H9 (cell line): ENCODE measurements around the gene F2RL3. TPM values are rescaled to one million over a fixed set of nuclear protein-coding genes. Genes with fewer than 3 reads are reported as not detected.
A peak's percentile ranks its signal among the peaks of the same experiment; 100 is the strongest.

Source experiments
- DNase-seq: peaks from one replicate; pipeline ENCODE4 v3.0.0-alpha.2; 2017
- H2AFZ ChIP-seq: one replicate; pipeline ENCODE4 v1.6.1; 2013; ENCODE audit warnings: mild to moderate bottlenecking, low read length, control low read depth, moderate library complexity
- H2AK5ac ChIP-seq: 2 replicates; pipeline ENCODE4 v1.6.1; 2013; ENCODE audit warnings: low read length, control low read depth, mixed read lengths; ENCODE audit not compliant: insufficient read length
- H2BK120ac ChIP-seq: one replicate; pipeline ENCODE4 v1.6.1; 2013; ENCODE audit warnings: low read depth, mild to moderate bottlenecking, low read length, control low read depth, inconsistent platforms; ENCODE audit not compliant: poor library complexity, severe bottlenecking
- H2BK12ac ChIP-seq: 2 replicates; pipeline ENCODE4 v1.6.1; 2013; ENCODE audit warnings: low read length, control low read depth, mixed read lengths, low read depth; ENCODE audit not compliant: insufficient read length
- H2BK15ac ChIP-seq: 2 replicates; pipeline ENCODE4 v1.6.1; 2013; ENCODE audit warnings: low read depth, low read length, control low read depth
- H2BK20ac ChIP-seq: one replicate; pipeline ENCODE4 v1.6.1; 2013; ENCODE audit warnings: low read depth, mild to moderate bottlenecking, low read length, control low read depth, inconsistent platforms; ENCODE audit not compliant: poor library complexity, severe bottlenecking
- H2BK5ac ChIP-seq: 2 replicates; pipeline ENCODE4 v1.6.1; 2013; ENCODE audit warnings: low read length, control low read depth, mixed read lengths; ENCODE audit not compliant: insufficient read length
- H3K14ac ChIP-seq: 2 replicates; pipeline ENCODE4 v1.6.1; 2013; ENCODE audit warnings: low read length, control low read depth; ENCODE audit not compliant: insufficient read depth
- H3K18ac ChIP-seq: 2 replicates; pipeline ENCODE4 v1.6.1; 2013; ENCODE audit warnings: low read depth, mild to moderate bottlenecking, mixed read lengths, low read length, control low read depth; ENCODE audit not compliant: insufficient read length
- H3K23ac ChIP-seq: 2 replicates; pipeline ENCODE4 v1.6.1; 2013; ENCODE audit warnings: low read length, control low read depth, mixed read lengths, low read depth; ENCODE audit not compliant: insufficient read length
- H3K23me2 ChIP-seq: 2 replicates; pipeline ENCODE4 v1.6.1; 2013; ENCODE audit warnings: low read depth, mild to moderate bottlenecking, mixed read lengths, low read length, control low read depth; ENCODE audit not compliant: insufficient read length, poor library complexity, severe bottlenecking
- H3K27ac ChIP-seq: 2 replicates; pipeline ENCODE4 v1.5.1; 2013; ENCODE audit warnings: low read length, control low read depth, mixed read lengths, low read depth; ENCODE audit not compliant: insufficient read length
- H3K27me3 ChIP-seq: 2 replicates; pipeline ENCODE4 v1.6.1; 2013; ENCODE audit warnings: low read length, control low read depth, inconsistent platforms; ENCODE audit not compliant: insufficient read depth
- H3K4ac ChIP-seq: 2 replicates; pipeline ENCODE4 v1.6.1; 2013; ENCODE audit warnings: low read depth, mild to moderate bottlenecking, control low read depth, inconsistent platforms, low read length, moderate library complexity
- H3K4me1 ChIP-seq: 2 replicates; pipeline ENCODE4 v1.6.1; 2013; ENCODE audit warnings: low read length, control low read depth, inconsistent platforms; ENCODE audit not compliant: insufficient read depth
- H3K4me2 ChIP-seq: 2 replicates; pipeline ENCODE4 v1.6.1; 2013; ENCODE audit warnings: low read length, control low read depth, mixed read lengths; ENCODE audit not compliant: insufficient read length, insufficient read depth
- H3K56ac ChIP-seq: 2 replicates; pipeline ENCODE4 v1.6.1; 2013; ENCODE audit warnings: low read depth, mild to moderate bottlenecking, mixed read lengths, low read length, control low read depth; ENCODE audit not compliant: insufficient read length
- H3K79me1 ChIP-seq: 2 replicates; pipeline ENCODE4 v1.6.1; 2013; ENCODE audit warnings: low read depth, mild to moderate bottlenecking, moderate library complexity, low read length, control low read depth, inconsistent platforms; ENCODE audit not compliant: insufficient read depth, poor library complexity, severe bottlenecking
- H3K79me2 ChIP-seq: 2 replicates; pipeline ENCODE4 v1.6.1; 2013; ENCODE audit warnings: low read length, control low read depth, inconsistent platforms; ENCODE audit not compliant: insufficient read depth
- H3K9ac ChIP-seq: 2 replicates; pipeline ENCODE4 v1.6.1; 2013; ENCODE audit warnings: low read length, control low read depth, mixed read lengths; ENCODE audit not compliant: insufficient read length; ENCODE audit errors: extremely low read depth
- H3K9me3 ChIP-seq: one replicate; pipeline ENCODE4 v1.6.1; 2013; ENCODE audit warnings: low read depth, low read length, inconsistent platforms; ENCODE audit not compliant: control insufficient read depth
- H3T11ph ChIP-seq: one replicate; pipeline ENCODE4 v1.6.1; 2013; ENCODE audit warnings: mild to moderate bottlenecking, low read length, control low read depth, inconsistent platforms
- H4K20me1 ChIP-seq: one replicate; pipeline ENCODE4 v1.6.1; 2013; ENCODE audit not compliant: control insufficient read depth, insufficient read length, insufficient read depth
- H4K5ac ChIP-seq: 2 replicates; pipeline ENCODE4 v1.6.1; 2013; ENCODE audit warnings: low read depth, mild to moderate bottlenecking, mixed read lengths, low read length, control low read depth; ENCODE audit not compliant: insufficient read length
- H4K8ac ChIP-seq: replicated peaks from 2 replicates; pipeline ENCODE4 v1.6.1; 2013; ENCODE audit warnings: low read length, control low read depth, mixed read lengths, low read depth; ENCODE audit not compliant: insufficient read length
- H4K91ac ChIP-seq: 2 replicates; pipeline ENCODE4 v1.6.1; 2013; ENCODE audit warnings: low read depth, mild to moderate bottlenecking, moderate library complexity, mixed read lengths, low read length, control low read depth; ENCODE audit not compliant: insufficient read length
- H3K27ac Mint-ChIP-seq, 3 experiments: 2 replicates in 2 of 3; 3 replicates in 1 of 3; pipeline ENCODE4 v1.8.0; 2020 to 2021; ENCODE audit warnings: mixed read lengths in 3 of 3, mild to moderate bottlenecking in 1 of 3, moderate library complexity in 1 of 3
- H3K27me3 Mint-ChIP-seq: 2 replicates; pipeline ENCODE4 v1.8.0; 2021; ENCODE audit warnings: low read depth, mild to moderate bottlenecking, moderate library complexity, mixed read lengths
- H3K36me3 Mint-ChIP-seq, 3 experiments: 2 replicates in 2 of 3; 3 replicates in 1 of 3; pipeline ENCODE4 v1.8.0; 2020 to 2021; ENCODE audit warnings: low read depth in 3 of 3, mixed read lengths in 3 of 3; ENCODE audit not compliant: insufficient read depth in 1 of 3
- H3K4me1 Mint-ChIP-seq, 2 experiments: 2 replicates each; pipeline ENCODE4 v1.8.0; 2020; ENCODE audit warnings: mixed read lengths in 2 of 2
- H3K4me3 Mint-ChIP-seq, 2 experiments: 2 replicates in 1 of 2; 3 replicates in 1 of 2; pipeline ENCODE4 v1.8.0; 2020 to 2021; ENCODE audit warnings: mild to moderate bottlenecking in 2 of 2, mixed read lengths in 2 of 2, moderate library complexity in 1 of 2
- H3K9me3 Mint-ChIP-seq, 2 experiments: 2 replicates in 1 of 2; 3 replicates in 1 of 2; pipeline ENCODE4 v1.8.0; 2020; ENCODE audit warnings: mild to moderate bottlenecking in 2 of 2, mixed read lengths in 2 of 2, moderate library complexity in 1 of 2
- CTCF ChIP-seq: fragments of 200-600 bp; sonication (generic); conservative IDR thresholded peaks from 3 replicates; pipeline ENCODE4 v1.8.0; 2021; ENCODE audit warnings: antibody characterized with exemption, mild to moderate bottlenecking
- WGBS: extraction: QIAGEN DNeasy Blood & Tissue Kit; methylation state at CpG from one replicate; pipeline ENCODE4 v1.1.7; 2013; ENCODE audit warnings: missing lambda C conversion rate, low lambda C conversion rate, mixed read lengths; ENCODE audit not compliant: insufficient read length; ENCODE audit errors: extremely low coverage; 5-methylcytosine and 5-hydroxymethylcytosine counted together
- total RNA-seq: library from RNA; stranded (reverse); gene quantifications from 2 replicates; pipeline ENCODE4 v1.2.1, GENCODE V29; 2021

Gene F2RL3
- total RNA-seq, 1 experiment from 2014 or later: not detected

DNA sequence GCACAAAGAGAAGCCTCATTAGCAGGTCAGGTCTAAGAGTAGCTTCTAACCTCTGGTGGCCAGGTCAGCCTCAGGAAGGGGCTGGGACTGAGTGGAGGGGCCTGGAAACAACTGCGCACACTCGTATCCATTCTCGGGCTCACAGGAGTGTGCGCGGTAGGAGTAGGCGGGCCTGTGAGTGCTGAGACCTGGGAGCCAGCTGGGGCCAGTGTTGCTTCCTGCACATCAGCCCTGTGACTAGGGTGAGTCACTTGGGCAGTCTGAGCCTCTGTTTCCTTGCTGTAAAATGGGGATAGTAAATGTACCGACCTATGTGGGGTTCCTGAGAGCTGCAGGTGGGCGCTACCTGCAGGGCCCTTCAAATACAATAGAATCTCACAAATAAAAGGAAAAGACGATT is 32.7 kb upstream of the F2RL3 start:
- Mint-ChIP-seq H3K36me3 (peaks cover 27 to 64% (median 58%) of the 10 kb centered on the region in 3 experiments; a peak in 6 of 7 replicates), H3K27ac (peak overlapping the region in 1 of 3 experiments; percentile 69; a peak in 1 of 7 replicates), H3K4me1 (no peaks in the 10 kb centered on the region), H3K4me3 (no peak overlapping the region; a peak in 1 of 5 replicates), H3K9me3 (no peaks in the 10 kb centered on the region), H3K27me3 (no peaks in the 10 kb centered on the region)
- H2BK120ac ChIP-seq: no peak overlapping the region
- no peak overlapping the region for H2AK5ac ChIP-seq
- WGBS: no CpG with 5 or more reads among the region's 9 CpGs
- H3K9ac ChIP-seq: no peak overlapping the region
- no peak overlapping the region for H3K27ac ChIP-seq
- no peak for DNase-seq
- H3K9me3 ChIP-seq: no peaks in the 10 kb centered on the region
- no peak overlapping the region for H3K4me2 ChIP-seq
- H3K79me2 ChIP-seq: no peaks in the 10 kb centered on the region
- no peak overlapping the region for H3K18ac ChIP-seq
- H3K56ac ChIP-seq: no peak overlapping the region
- H4K20me1 ChIP-seq: no peaks in the 10 kb centered on the region
- H3K14ac ChIP-seq: no peak overlapping the region
- H3K23me2 ChIP-seq: no peaks in the 10 kb centered on the region
- no peak overlapping the region for H4K5ac ChIP-seq
- no peak overlapping the region for H3T11ph ChIP-seq
- H3K4me1 ChIP-seq: no peaks in the 10 kb centered on the region
- H2BK12ac ChIP-seq: no peak overlapping the region
- H3K4ac ChIP-seq: no peak overlapping the region
- H2BK20ac ChIP-seq: no peak overlapping the region
- no peak overlapping the region for H4K8ac ChIP-seq
- no peak overlapping the region for H2BK5ac ChIP-seq
- H4K91ac ChIP-seq: no peak overlapping the region
- H2AFZ ChIP-seq: no peak overlapping the region
- H2BK15ac ChIP-seq: no peak overlapping the region
- no peaks in the 10 kb centered on the region for H3K79me1 ChIP-seq
- no peaks in the 10 kb centered on the region for H3K27me3 ChIP-seq
- H3K23ac ChIP-seq: no peak overlapping the region
- no peak for TF ChIP-seq CTCF
